Right cardiac atrium (tissue), 5 donors: ENCODE data around the gene SRP9. TPM values are rescaled to one million over a fixed set of nuclear protein-coding genes. Genes with fewer than 3 reads are reported as not detected.

Experiments
- ATAC-seq, 2 donors: fragments of 200-7000 bp; cut with Tn5 transposase; one replicate each; pipeline versions ENCODE4 v1.8.0 to v1.9.1; 2020; ENCODE audit warnings: moderate library complexity in 2 of 2, mild to moderate bottlenecking in 1 of 2
- DNase-seq, 3 donors: peaks; one replicate each; pipeline ENCODE4 v3.0.0-alpha.2; 2020
- H3K27ac ChIP-seq: one replicate; pipeline ENCODE4 v1.5.1; 2013; ENCODE audit warnings: mild to moderate bottlenecking, low read length, control low read depth, moderate library complexity
- H3K27me3 ChIP-seq: one replicate; pipeline ENCODE4 v1.6.1; 2013; ENCODE audit not compliant: control insufficient read depth, insufficient read depth
- H3K4me1 ChIP-seq: one replicate; pipeline ENCODE4 v1.6.1; 2013; ENCODE audit warnings: low read length; ENCODE audit not compliant: control insufficient read depth, insufficient read depth
- H3K4me3 ChIP-seq: one replicate; pipeline ENCODE4 v1.5.1; 2013; ENCODE audit warnings: low read length, control low read depth
- H3K9me3 ChIP-seq: one replicate; pipeline ENCODE4 v1.6.1; 2013; ENCODE audit warnings: low read length; ENCODE audit not compliant: control insufficient read depth
- WGBS: extraction: QIAGEN DNeasy Blood & Tissue Kit; methylation state at CpG from one replicate; pipeline ENCODE4 v1.1.7; 2013; 5-methylcytosine and 5-hydroxymethylcytosine counted together
- intact Hi-C, 4 donors: fragments of 100-400 bp; cut with DNase I; formaldehyde crosslinking; loops; one replicate each; pipeline versions ENCODE4 v1.11.0 to v1.14.0; 2022 to 2023
- long read RNA-seq, 4 donors: library from polyadenylated mRNA; unstranded; transcript quantifications; one replicate each; pipeline ENCODE4 v2.0.0, GENCODE V29; 2020 to 2021
- polyA plus RNA-seq: library from polyadenylated mRNA; stranded (reverse); fragments of 200-250 nt; gene quantifications from one replicate; pipeline ENCODE4 v1.2.3, GENCODE V29; 2013
- total RNA-seq, 4 donors: library from RNA; stranded (reverse); fragmentation: NEBNext Ultra II Directional; extraction: Animal tissue kit (Norgen Biotek cat#: 25700); gene quantifications; one replicate each; pipeline ENCODE4 v1.2.1, GENCODE V29; 2021
- donor health status: healthy with polysubstance abuse.
- donor health status: DM: no; HTN: yes; CAD: no.
- donor health status: DM: no; HTN: no; CAD: no.
- donor health status: DM: no; HTN: yes; CAD: no; lungs with severe emphysema.
- donor health status: DM: yes; HTN: yes; CAD: no.

SRP9 gene
- 100 to 1,000 TPM; 193 to 245 (median 219) TPM for total RNA-seq
- 259 TPM for polyA plus RNA-seq
- long read RNA-seq, donor 1, transcript SRP9-203 (4 exons, 1,596 nt): minor isoform, 22 of 368 reads
- long read RNA-seq, donor 1, transcript SRP9-201 (3 exons, 1,480 nt): major isoform, 323 of 368 reads
- long read RNA-seq, donor 1, partial matches to known transcripts: 2 of 368 reads
- long read RNA-seq, donor 1, other reads (novel, unspliced or antisense): 21 of 368 reads
- long read RNA-seq, donor 2, transcript SRP9-201 (3 exons, 1,480 nt): major isoform, 114 of 123 reads
- long read RNA-seq, donor 2, partial matches to known transcripts: 1 of 123 reads
- long read RNA-seq, donor 2, other reads (novel, unspliced or antisense): 5 of 123 reads
- long read RNA-seq, donor 3, transcript SRP9-201 (3 exons, 1,480 nt): major isoform, 784 of 864 reads
- long read RNA-seq, donor 3, transcript SRP9-203 (4 exons, 1,596 nt): minor isoform, 31 of 864 reads
- long read RNA-seq, donor 3, partial matches to known transcripts: 8 of 864 reads
- long read RNA-seq, donor 3, other reads (novel, unspliced or antisense): 39 of 864 reads
- long read RNA-seq, donor 4, transcript SRP9-203 (4 exons, 1,596 nt): minor isoform, 18 of 162 reads
- long read RNA-seq, donor 4, transcript SRP9-201 (3 exons, 1,480 nt): major isoform, 136 of 162 reads
- long read RNA-seq, donor 4, partial matches to known transcripts: 0 of 162 reads
- long read RNA-seq, donor 4, other reads (novel, unspliced or antisense): 7 of 162 reads

GRCh38 chr1:225777583-225778336 is at the start of gene SRP9:
TSS of gene SRP9 (plus strand) at chr1:225777826. CDS start at chr1:225777941, 115 bp downstream.
- peak; percentile 100 for ATAC-seq
- peak within 1 kb of the TSS; percentile 97 for H3K27ac ChIP-seq
- intact Hi-C loops: loop anchor here in 3 of 4 donors (5.0 to 10.0 kb wide), 5 partner anchors 67 to 305 kb away; no protein-coding TSS in a partner anchor
- DNase-seq: peak; percentile 99 to 100 (median 100)
- under 1% methylated on average over 46 of the region's 46 CpGs for WGBS
- no peaks in the 10 kb centered on the region for H3K27me3 ChIP-seq
- H3K4me1 ChIP-seq: peaks cover 1% of the 10 kb centered on the region
- H3K4me3 ChIP-seq: peak within 1 kb of the TSS; percentile 81
- H3K9me3 ChIP-seq: no peaks in the 10 kb centered on the region

- H3K4me1 ChIP-seq: peaks cover 10% of the 10 kb centered on the region
- no peaks in the 10 kb centered on the region for H3K27me3 ChIP-seq
- H3K9me3 ChIP-seq: no peaks in the 10 kb centered on the region
- H3K27ac ChIP-seq: no peak overlapping the region
- no peak overlapping the region for H3K4me3 ChIP-seq
- intact Hi-C loops: no loop called here
- ATAC-seq (no peak), DNase-seq (no peak)
Measured at GRCh38 chr1:225731491-225731890, 46.1 kb upstream of the SRP9 start.

- WGBS: 63% methylated on average over 4 of the region's 4 CpGs
Measured at GRCh38 chr1:225733254-225733653, 44.4 kb upstream of the SRP9 start.

GRCh38 chr1:225735252-225736149 is 42.1 kb upstream of the SRP9 start:
- intact Hi-C loops: loop anchor here in 1 of 4 donors (5.0 kb wide), 1 partner anchor 38 kb away; no protein-coding TSS in a partner anchor
- WGBS: 45% methylated on average over 12 of the region's 12 CpGs
- DNase-seq (peak; percentile 87 to 91 (median 89)), ATAC-seq (peak; percentile 95 to 98)
- H3K4me3 ChIP-seq: no peak overlapping the region
- H3K4me1 ChIP-seq: peaks cover 13% of the 10 kb centered on the region
- H3K27ac ChIP-seq: peak overlapping the region; percentile 69
- H3K9me3 ChIP-seq: no peaks in the 10 kb centered on the region
- H3K27me3 ChIP-seq: no peaks in the 10 kb centered on the region

More at GRCh38 chr1:225733254-225733653, 44.4 kb upstream of the SRP9 start:
- Histone ChIP-seq H3K27ac (no peak overlapping the region), H3K4me3 (no peak overlapping the region), H3K4me1 (peaks cover 13% of the 10 kb centered on the region), H3K9me3 (no peaks in the 10 kb centered on the region), H3K27me3 (no peaks in the 10 kb centered on the region)
- intact Hi-C loops: no loop called here
- no peak for ATAC-seq
- no peak for DNase-seq

- peak overlapping the region; percentile 69 for H3K27ac ChIP-seq
- no peak overlapping the region for H3K4me3 ChIP-seq
- DNase-seq (no peak), ATAC-seq (no peak)
- peaks cover 13% of the 10 kb centered on the region for H3K4me1 ChIP-seq
- no peaks in the 10 kb centered on the region for H3K27me3 ChIP-seq
- H3K9me3 ChIP-seq: no peaks in the 10 kb centered on the region
- intact Hi-C loops: loop anchor here in 1 of 4 donors (5.0 kb wide), 1 partner anchor 39 kb away; no protein-coding TSS in a partner anchor
- 61% methylated on average over 10 of the region's 10 CpGs for WGBS
Measured at GRCh38 chr1:225736437-225737098, 41.1 kb upstream of the SRP9 start.

- ATAC-seq (no peak), DNase-seq (no peak)
- no peaks in the 10 kb centered on the region for H3K27me3 ChIP-seq
- 47% methylated on average over 3 of the region's 3 CpGs for WGBS
- H3K27ac ChIP-seq: no peak overlapping the region
- no peaks in the 10 kb centered on the region for H3K9me3 ChIP-seq
- H3K4me3 ChIP-seq: no peak overlapping the region
- intact Hi-C loops: loop anchor here in 1 of 4 donors (5.0 kb wide), 1 partner anchor 40 kb away; no protein-coding TSS in a partner anchor
- peaks cover 13% of the 10 kb centered on the region for H3K4me1 ChIP-seq
Measured at GRCh38 chr1:225737161-225737560, 40.5 kb upstream of the SRP9 start.

GRCh38 chr1:225737866-225738265 is 39.8 kb upstream of the SRP9 start:
- 93% methylated on average over 3 of the region's 3 CpGs for WGBS
- Histone ChIP-seq H3K9me3 (no peaks in the 10 kb centered on the region), H3K27me3 (no peaks in the 10 kb centered on the region), H3K27ac (peak overlapping the region; percentile 52), H3K4me1 (peaks cover 13% of the 10 kb centered on the region), H3K4me3 (no peak overlapping the region)
- intact Hi-C loops: loop anchor here in 1 of 4 donors (5.0 kb wide), 1 partner anchor 41 kb away; no protein-coding TSS in a partner anchor
- DNase-seq: no peak
- ATAC-seq: no peak

- 94% methylated on average over 2 of the region's 2 CpGs for WGBS
- H3K4me3 ChIP-seq: no peak overlapping the region
- H3K9me3 ChIP-seq: no peaks in the 10 kb centered on the region
- intact Hi-C loops: loop anchor here in 1 of 4 donors (5.0 kb wide), 1 partner anchor 41 kb away; no protein-coding TSS in a partner anchor
- H3K4me1 ChIP-seq: peaks cover 10% of the 10 kb centered on the region
- no peak overlapping the region for H3K27ac ChIP-seq
- DNase-seq (no peak), ATAC-seq (no peak)
- H3K27me3 ChIP-seq: no peaks in the 10 kb centered on the region
Measured at GRCh38 chr1:225738763-225739162, 38.9 kb upstream of the SRP9 start.

- no peak for ATAC-seq
- intact Hi-C loops: loop anchor here in 1 of 4 donors (5.0 kb wide), 1 partner anchor 42 kb away; no protein-coding TSS in a partner anchor
- 97% methylated on average over 5 of the region's 5 CpGs for WGBS
- Histone ChIP-seq H3K27me3 (no peaks in the 10 kb centered on the region), H3K4me1 (peaks cover 10% of the 10 kb centered on the region), H3K4me3 (no peak overlapping the region), H3K27ac (no peak overlapping the region), H3K9me3 (no peaks in the 10 kb centered on the region)
- no peak for DNase-seq
Measured at GRCh38 chr1:225739542-225740107, 38.0 kb upstream of the SRP9 start.
